Type B pancreatic cell (in vitro differentiated cells): ENCODE data around the gene METTL14. TPM values are rescaled to one million over a fixed set of nuclear protein-coding genes. Genes with fewer than 3 reads are reported as not detected.

Experiments used
- DNase-seq: peaks from one replicate; pipeline ENCODE4 v3.0.0; 2021; ENCODE audit warnings: mixed read lengths; ENCODE audit not compliant: unreplicated experiment; ENCODE audit errors: extremely low spot score
- H3K27ac Mint-ChIP-seq: 2 replicates; pipeline ENCODE4 v1.8.0; 2021; ENCODE audit warnings: mild to moderate bottlenecking, mixed read lengths
- H3K27me3 Mint-ChIP-seq: 2 replicates; pipeline ENCODE4 v1.8.0; 2021; ENCODE audit warnings: mixed read lengths
- H3K36me3 Mint-ChIP-seq: 2 replicates; pipeline ENCODE4 v1.8.0; 2021; ENCODE audit warnings: mixed read lengths
- H3K4me1 Mint-ChIP-seq: one replicate; pipeline ENCODE4 v1.8.0; 2021; ENCODE audit warnings: mixed read lengths; ENCODE audit not compliant: unreplicated experiment
- H3K4me3 Mint-ChIP-seq: 2 replicates; pipeline ENCODE4 v1.8.0; 2021; ENCODE audit warnings: mild to moderate bottlenecking, mixed read lengths
- H3K9me3 Mint-ChIP-seq: 2 replicates; pipeline ENCODE4 v1.8.0; 2021; ENCODE audit warnings: mixed read lengths
- total RNA-seq: library from RNA; stranded (reverse); gene quantifications from 2 replicates; pipeline ENCODE4 v1.2.1, GENCODE V29; 2021; ENCODE audit warnings: low replicate concordance
- TF ChIP-seq, protein P1 (sequence below): fragments of 200-600 bp; sonication (generic); conservative IDR thresholded peaks from 2 replicates; pipeline ENCODE4 v1.5.0; 2021; ENCODE audit warnings: antibody characterized with exemption, mild to moderate bottlenecking

Gene METTL14
- total RNA-seq, 1 donor from 2014 or later = 48.2 TPM

GRCh38 chr4:118738090-118738489 is 52.9 kb downstream of the METTL14 start:
- no peaks in the 10 kb centered on the region for H3K27me3 Mint-ChIP-seq
- TF ChIP-seq, protein P1, sequence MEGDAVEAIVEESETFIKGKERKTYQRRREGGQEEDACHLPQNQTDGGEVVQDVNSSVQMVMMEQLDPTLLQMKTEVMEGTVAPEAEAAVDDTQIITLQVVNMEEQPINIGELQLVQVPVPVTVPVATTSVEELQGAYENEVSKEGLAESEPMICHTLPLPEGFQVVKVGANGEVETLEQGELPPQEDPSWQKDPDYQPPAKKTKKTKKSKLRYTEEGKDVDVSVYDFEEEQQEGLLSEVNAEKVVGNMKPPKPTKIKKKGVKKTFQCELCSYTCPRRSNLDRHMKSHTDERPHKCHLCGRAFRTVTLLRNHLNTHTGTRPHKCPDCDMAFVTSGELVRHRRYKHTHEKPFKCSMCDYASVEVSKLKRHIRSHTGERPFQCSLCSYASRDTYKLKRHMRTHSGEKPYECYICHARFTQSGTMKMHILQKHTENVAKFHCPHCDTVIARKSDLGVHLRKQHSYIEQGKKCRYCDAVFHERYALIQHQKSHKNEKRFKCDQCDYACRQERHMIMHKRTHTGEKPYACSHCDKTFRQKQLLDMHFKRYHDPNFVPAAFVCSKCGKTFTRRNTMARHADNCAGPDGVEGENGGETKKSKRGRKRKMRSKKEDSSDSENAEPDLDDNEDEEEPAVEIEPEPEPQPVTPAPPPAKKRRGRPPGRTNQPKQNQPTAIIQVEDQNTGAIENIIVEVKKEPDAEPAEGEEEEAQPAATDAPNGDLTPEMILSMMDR = no peak
- no peak overlapping the region for H3K4me3 Mint-ChIP-seq
- no peak for DNase-seq
- peaks cover 17% of the 10 kb centered on the region for H3K36me3 Mint-ChIP-seq
- H3K4me1 Mint-ChIP-seq = peaks cover 9% of the 10 kb centered on the region
- no peaks in the 10 kb centered on the region for H3K9me3 Mint-ChIP-seq
- no peak overlapping the region for H3K27ac Mint-ChIP-seq

DNA sequence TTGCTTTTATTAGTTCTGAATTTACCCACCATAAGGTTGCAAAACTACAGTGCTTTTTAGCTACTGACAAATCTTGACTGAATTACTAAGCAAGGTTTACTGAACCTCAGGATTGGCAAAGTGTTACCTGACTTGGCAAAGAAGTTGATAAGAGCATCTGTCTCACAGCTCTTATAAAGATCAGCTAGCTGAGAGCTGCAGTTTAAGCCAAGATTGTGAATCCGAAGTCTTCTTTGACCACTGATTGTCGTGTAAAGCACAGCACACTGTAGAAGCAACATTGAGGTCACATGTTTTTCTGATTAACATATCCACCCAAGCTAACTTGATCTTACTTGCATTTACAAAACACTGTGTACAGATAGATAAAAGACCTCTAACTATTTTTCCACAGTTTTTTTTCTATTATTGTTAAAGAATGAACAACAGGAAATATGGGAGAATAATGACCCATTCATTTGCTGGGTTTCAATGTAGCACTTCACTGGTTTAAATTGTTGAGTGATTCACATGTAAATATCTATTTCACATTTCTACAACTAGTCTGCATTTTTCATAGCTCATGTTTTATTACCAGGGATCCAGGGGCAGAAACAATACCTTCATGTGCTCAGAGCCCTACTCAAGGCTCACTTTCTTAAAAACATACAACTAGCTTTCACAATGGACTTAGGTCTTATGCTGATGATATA is 54.0 kb downstream of the METTL14 start:
- H3K4me3 Mint-ChIP-seq = no peak overlapping the region
- no peak overlapping the region for H3K27ac Mint-ChIP-seq
- no peaks in the 10 kb centered on the region for H3K27me3 Mint-ChIP-seq
- peaks cover 21% of the 10 kb centered on the region for H3K36me3 Mint-ChIP-seq
- H3K9me3 Mint-ChIP-seq = no peaks in the 10 kb centered on the region
- TF ChIP-seq, protein P1 = no peak
- H3K4me1 Mint-ChIP-seq = peaks cover 9% of the 10 kb centered on the region
- DNase-seq = no peak

- Mint-ChIP-seq H3K4me3 (no peak overlapping the region), H3K9me3 (no peaks in the 10 kb centered on the region), H3K27ac (no peak overlapping the region), H3K36me3 (peaks cover 15% of the 10 kb centered on the region), H3K4me1 (peaks cover 9% of the 10 kb centered on the region), H3K27me3 (no peaks in the 10 kb centered on the region)
- TF ChIP-seq, protein P1 = peak; percentile 79
- DNase-seq = no peak
These were observed 55.7 kb downstream of the METTL14 start for GRCh38 chr4:118740869-118741268.

DNA sequence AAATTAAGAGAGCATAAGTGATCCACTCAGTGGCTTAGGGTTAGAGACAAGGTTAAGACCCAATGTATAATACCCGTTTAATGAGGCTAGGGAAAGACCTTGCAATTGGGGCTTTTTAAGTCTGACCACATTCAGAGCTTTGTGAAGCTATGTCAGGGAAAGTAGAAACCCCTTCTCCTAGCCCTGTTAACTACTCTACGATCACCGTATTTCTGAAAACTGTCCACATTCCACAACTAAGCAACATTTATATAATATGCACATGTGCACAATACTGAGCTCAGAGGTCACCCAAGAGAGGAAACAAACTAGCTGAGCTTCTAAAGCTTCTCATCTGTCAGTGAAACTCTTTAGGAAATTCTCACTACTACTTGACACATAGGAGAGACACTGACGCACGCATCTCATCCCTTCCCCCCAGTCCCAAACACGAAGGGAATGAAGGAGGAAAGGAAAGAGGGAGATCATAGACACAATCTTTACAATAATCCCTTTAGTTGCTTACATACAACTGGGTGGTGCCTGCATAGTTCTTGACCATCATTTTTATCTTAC is 56.2 kb downstream of the METTL14 start:
- H3K4me1 Mint-ChIP-seq = peaks cover 12% of the 10 kb centered on the region
- peaks cover 15% of the 10 kb centered on the region for H3K36me3 Mint-ChIP-seq
- peak overlapping the region; percentile 3 for H3K27ac Mint-ChIP-seq
- H3K27me3 Mint-ChIP-seq = no peaks in the 10 kb centered on the region
- H3K4me3 Mint-ChIP-seq = no peak overlapping the region
- DNase-seq = no peak
- TF ChIP-seq, protein P1 = no peak
- no peaks in the 10 kb centered on the region for H3K9me3 Mint-ChIP-seq

DNA sequence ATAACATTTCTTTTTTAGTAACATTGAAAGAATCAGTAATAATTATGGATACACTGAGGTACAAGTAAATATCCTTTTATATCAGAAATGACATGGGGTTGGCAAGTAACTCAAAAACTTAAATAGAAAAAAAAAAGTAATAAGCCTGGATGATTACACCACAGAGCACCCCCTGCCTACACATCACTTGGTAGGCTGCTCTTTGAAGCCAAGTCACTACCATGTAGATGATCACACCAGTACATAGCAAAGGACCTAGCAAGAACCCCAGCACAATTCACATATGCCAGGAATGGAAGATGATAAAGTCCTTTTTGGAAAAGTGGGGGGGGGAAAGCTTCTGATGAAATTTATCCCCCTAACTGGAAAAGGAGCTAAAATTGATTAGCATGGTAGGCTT is 56.9 kb downstream of the METTL14 start:
- H3K27me3 Mint-ChIP-seq = no peaks in the 10 kb centered on the region

More for the DNA sequence above, 56.9 kb downstream of the METTL14 start:
- TF ChIP-seq, protein P1 = no peak
- Mint-ChIP-seq H3K4me1 (peaks cover 16% of the 10 kb centered on the region), H3K9me3 (no peaks in the 10 kb centered on the region), H3K4me3 (no peak overlapping the region), H3K36me3 (peaks cover 15% of the 10 kb centered on the region), H3K27ac (no peak overlapping the region)
- no peak for DNase-seq
